Dedifferentiated amniotic fluid mesenchymal stem cell (primary cell): ENCODE measurements around the gene ATF6B.

Source experiments
- DNase-seq: peaks from one replicate; pipeline ENCODE4 v3.0.0-alpha.2; 2016; ENCODE audit errors: extremely low spot score

ATF6B gene

DNA sequence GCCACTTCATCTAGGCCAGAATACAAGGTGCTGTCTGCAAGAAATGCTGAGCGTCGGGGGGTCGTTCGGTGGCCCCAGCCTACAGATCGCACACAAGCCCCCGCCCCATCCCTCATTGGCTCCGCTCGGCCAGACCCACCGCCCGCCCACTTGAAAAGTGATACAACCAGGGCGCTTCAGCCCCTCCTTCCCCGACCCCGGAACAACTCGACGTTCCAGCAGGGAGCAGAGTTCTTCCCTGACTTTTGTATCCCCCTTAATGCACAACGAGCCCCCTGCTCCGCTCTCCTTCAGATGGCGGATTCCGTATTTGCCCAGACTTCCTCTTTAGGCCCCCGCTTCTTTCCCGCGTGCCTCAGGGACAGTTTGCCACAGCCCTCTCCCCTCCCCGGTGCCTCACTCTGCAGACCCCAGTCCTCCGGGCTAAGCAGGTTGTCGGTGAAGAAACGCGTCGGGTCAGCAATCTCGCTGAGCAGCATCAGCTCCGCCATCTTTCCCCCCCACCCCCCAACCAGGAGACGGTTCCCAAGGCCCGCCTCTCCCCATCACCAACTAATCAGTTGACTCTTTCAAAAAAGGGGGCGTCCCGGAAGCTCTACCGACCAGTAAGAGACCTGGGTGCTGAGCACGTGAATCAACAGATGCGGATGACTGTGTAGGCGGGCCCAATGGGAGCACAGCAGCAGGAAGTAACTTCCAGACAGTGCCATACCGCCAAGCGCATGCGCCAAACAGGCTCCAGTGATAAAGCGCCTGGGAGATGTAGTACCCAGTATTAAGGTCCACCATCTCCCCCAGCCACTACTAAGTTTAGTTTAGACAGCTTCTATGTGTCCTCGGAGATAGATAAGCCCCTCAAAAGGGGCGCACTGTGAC is at the start of gene ATF6B:
Gene ATF6B, minus strand, starts transcription at position 530 of the 876 bp plus-strand sequence. Its CDS starts 39 bp downstream, at position 491.
- DNase-seq, result peak; percentile 100

DNA sequence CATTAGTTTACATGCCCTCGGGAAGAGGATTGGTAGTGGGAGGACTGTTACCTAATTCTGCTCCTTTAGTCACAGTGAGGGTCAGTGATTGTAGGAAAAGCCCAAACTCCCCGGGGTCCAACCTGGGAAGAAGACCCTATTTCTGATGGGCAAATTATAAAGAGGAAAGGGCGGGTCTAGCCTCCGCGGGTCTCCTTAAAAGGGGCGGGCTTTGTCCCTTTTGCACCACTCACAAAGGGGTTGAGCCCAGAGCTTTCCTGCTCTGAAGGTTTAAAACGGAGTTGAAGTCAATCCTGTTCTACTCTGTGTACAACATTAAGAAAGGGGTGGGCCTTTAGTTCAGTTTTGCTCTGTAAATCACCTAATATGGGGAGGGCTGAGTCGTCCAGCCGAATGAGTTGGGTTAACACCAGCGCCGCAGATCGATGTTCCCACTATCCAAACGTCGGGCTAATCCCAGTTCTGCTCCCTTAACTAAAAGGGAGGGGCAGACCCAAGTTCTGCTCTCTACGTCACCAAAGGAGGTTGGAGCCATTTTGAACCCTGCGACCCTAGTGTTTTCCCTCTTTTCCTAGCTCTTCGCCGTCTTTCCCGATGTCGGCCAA is 49.2 kb upstream of the ATF6B start:
- no peak for DNase-seq

DNA sequence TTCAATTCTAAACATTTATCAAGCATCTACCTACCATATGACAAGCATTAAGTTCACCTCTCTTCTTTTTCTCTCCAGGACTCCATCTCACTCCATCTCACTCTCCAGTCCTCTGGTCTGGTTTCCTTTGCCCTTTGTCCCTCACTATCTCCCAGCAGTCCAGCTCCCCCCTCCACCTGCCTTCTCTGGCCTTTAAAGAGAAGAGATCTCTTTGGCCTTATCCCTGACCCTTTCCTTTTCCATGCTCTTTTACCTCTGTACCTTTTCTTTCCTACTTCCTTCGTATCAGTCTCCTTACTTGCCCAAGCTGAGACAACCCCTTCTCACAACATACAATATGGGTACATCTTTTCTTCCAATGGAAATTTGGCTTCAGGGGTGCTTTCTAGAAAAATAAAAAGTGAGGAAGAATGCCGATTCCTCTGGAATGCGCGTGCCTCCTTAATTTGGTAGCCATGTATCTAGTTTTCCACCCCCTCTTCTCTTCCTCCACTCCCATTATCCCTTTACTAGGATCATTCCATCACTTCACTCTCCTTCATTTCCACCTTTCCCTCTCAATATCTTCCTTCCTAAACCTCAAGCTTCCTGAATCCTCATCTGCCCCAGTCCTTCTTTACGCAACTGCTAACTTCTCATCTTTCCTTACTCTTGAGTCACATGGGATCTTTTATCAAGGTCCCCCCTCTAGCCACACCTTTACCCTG is 48.6 kb upstream of the ATF6B start:
- DNase-seq, result peak; percentile 19

- DNase-seq, result peak; percentile 96
Observed at GRCh38 chr6:32175711-32176475, 47.8 kb upstream of the ATF6B start, which contains the start of gene AGPAT1. Gene AGPAT1, minus strand, starts transcription at chr6:32176084. Its CDS starts 4,588 bp downstream, at chr6:32171496.

- no peak for DNase-seq
Observed at GRCh38 chr6:32175322-32175710, 47.3 kb upstream of the ATF6B start.

DNA sequence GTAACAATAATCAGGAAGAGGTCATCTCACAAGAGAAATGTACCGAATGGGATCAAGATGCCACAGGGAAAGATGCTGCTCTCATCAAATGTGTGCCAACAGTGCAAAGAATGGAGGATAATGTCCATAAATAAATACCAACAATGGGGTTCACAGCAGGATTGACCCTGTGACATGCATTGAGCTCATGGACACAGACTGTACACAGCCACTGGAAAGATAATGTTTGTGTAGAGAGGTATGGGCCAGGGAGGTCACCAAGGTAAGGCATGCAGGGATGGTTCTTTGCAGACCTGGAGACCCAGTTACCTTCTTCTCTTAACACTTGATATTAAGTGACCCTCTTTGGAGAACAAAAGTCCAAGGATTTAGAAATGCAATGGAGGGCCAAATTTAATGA is 46.4 kb upstream of the ATF6B start:
- DNase-seq, result no peak

DNA sequence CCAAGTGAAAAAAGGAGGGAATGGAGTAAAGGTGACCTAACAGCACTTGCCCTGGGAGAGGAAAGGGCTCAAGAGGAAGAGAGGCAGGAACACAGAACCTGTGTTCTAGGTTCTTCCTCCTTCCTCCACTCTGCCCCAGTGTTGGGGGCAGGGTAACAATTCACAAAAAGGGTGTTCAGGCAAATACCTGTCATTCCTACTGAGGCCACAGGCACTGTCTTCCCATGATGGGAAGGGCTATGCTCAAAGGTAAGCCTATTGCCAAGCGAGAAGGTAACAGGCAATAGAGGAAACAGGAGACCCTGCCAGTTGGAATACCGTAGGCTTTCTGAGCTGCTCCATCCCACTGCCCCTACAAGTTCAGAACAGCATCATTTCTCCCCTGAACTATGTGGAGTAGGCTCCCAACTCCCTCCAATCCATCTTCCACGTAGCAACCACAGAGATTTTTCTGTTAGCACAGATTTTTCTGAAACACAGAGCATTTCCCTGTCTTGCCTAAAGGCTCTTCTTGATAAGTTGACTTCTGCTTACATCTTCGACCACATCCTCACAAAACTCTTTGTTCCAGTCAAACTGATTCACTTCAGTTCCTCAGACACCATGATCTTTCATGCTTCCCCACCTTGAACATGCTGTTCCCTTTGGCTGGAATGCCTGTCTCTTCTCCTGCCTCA is 45.1 kb upstream of the ATF6B start:
- DNase-seq, result no peak

GRCh38 chr6:32171234-32171633 is 43.2 kb upstream of the ATF6B start:
- no peak for DNase-seq

DNA sequence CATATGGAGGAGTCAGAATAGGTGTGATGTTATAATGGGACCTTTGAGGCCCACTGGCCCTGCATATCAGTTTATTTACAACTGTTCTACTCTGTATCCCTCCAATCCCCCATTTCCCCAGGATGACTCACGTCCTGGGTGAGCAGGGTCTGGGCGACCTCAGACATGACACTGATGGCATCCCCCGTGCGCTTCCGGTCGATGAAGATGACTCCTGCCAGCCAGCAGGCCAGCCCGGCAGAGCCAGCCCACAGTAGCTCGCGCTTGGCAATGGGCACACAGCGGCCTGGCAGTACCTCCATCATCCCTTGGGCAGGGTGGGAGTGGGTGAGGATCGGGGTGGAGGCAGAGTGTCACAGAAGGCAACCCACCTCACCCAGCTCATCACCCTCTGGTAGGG is 42.2 kb upstream of the ATF6B start:
- no peak for DNase-seq

- no peak for DNase-seq
Observed at GRCh38 chr6:32168807-32169591, 41.0 kb upstream of the ATF6B start.

DNA sequence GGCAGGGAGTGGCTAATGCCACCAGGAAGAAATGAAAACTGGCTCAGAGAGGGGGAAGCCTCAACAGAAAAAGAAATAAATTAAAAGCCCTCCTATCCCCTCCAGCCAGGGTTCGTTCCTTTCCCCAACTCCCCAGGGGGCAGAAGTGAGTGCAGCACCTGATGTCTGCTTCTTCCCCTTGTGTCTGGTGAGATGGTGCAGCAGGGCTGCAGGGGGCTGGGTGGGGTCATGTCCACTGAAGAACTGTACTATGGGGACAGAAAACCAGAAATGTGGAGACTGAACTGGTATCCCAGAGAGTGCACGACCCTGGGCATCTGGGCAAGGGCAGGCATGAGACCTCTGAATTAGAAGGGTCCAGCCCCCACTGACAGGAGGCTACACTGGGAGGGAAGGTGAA is 40.3 kb upstream of the ATF6B start:
- no peak for DNase-seq

DNA sequence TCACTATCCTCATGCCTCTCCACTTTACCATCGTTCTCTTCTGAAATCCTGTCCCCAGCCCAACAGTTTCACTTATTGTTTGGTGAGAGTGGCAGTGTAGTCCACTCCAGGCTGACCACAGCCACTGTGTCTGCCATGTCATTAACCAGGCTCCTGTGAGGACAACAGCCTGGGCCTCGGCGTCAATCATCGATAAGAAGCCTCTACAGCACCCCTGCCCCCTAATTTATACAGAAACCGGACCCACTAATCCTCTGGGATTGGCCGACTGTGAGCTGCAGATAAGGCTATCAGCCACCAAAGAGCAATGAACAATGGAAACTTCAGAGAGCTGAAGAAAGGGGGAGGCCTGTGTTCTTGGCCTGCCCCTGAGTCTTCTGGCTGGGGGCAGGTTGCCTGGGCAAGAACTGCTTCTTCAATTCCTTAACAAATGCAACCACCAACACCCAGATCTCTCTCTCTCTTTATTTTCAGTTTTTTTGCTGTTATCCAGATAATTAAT is 39.8 kb upstream of the ATF6B start:
- no peak for DNase-seq

GRCh38 chr6:32167154-32167760 is 39.2 kb upstream of the ATF6B start:
- no peak for DNase-seq

GRCh38 chr6:32166411-32167061 is 38.5 kb upstream of the ATF6B start:
- no peak for DNase-seq

- DNase-seq, result no peak
Observed at GRCh38 chr6:32164295-32164694, 36.2 kb upstream of the ATF6B start, which contains the start of gene EGFL8. Gene EGFL8, plus strand, starts transcription at chr6:32164595. Its CDS starts 1,571 bp downstream, at chr6:32166166.

DNA sequence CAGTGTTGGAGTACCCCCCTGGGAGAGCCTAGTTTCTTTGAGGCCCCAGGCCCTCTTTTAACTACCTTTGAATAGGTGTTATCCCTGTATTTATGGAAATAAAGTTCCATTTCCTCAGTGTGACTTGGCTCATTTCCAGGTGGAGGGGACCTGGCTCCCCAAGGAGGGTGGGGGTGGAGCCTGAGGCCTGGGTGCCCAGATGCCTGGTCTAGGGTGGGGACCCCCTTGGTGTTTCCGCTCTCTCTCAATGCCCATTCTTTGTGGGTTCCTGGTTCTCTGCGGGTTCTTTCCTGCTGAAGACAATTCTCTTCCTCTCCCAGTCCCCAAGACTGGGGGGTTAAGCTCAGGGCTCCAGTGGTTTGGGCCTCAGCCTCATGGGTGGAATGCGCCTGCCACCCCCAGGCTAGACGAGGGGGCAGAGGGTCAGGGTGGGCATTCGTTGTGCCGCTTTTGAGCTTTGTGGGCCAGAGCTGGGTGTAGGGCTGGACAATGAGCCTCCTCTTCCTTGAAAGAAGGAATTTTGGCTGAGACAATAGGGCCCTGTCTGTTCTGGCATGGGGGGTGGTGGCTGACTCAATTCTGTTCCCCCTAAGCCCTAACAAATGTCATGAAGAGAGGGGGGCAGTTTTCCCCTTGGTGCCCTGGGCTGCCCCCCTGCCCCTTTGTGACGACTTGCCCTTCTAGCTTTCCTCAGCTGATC is 35.7 kb upstream of the ATF6B start:
- no peak for DNase-seq

GRCh38 chr6:32158052-32158451 is 30.0 kb upstream of the ATF6B start:
- DNase-seq, result no peak

- DNase-seq, result no peak
Observed at GRCh38 chr6:32156891-32157290, 28.8 kb upstream of the ATF6B start.
